Parathyroid adenoma (tissue), 2 donors: ENCODE data around the gene KCNJ1.

Source experiments
- H2AFZ ChIP-seq: fragments of 300-600 bp; sonication (generic); one replicate; pipeline ENCODE4 v1.7.0; 2017; ENCODE audit warnings: antibody characterized with exemption, mild to moderate bottlenecking
- H3K27ac ChIP-seq: fragments of 300-600 bp; sonication (generic); one replicate; pipeline ENCODE4 v1.7.0; 2017
- H3K27me3 ChIP-seq: fragments of 300-600 bp; sonication (generic); one replicate; pipeline ENCODE4 v1.7.0; 2017; ENCODE audit warnings: low read length; ENCODE audit not compliant: control insufficient read depth, insufficient read depth
- H3K36me3 ChIP-seq: fragments of 300-600 bp; sonication (generic); one replicate; pipeline ENCODE4 v1.7.0; 2017; ENCODE audit warnings: low read length; ENCODE audit not compliant: control insufficient read depth, insufficient read depth
- H3K4me1 ChIP-seq: fragments of 300-600 bp; sonication (generic); one replicate; pipeline ENCODE4 v1.7.0; 2017; ENCODE audit warnings: control low read depth
- H3K4me2 ChIP-seq: fragments of 300-600 bp; sonication (generic); one replicate; pipeline ENCODE4 v1.7.0; 2017; ENCODE audit warnings: low read length
- H3K4me3 ChIP-seq: fragments of 300-600 bp; sonication (generic); one replicate; pipeline ENCODE4 v1.7.0; 2017; ENCODE audit warnings: low read depth, low read length
- H3K79me2 ChIP-seq: fragments of 300-600 bp; sonication (generic); one replicate; pipeline ENCODE4 v1.7.0; 2017; ENCODE audit warnings: control low read depth
- H3K9ac ChIP-seq: fragments of 300-600 bp; sonication (generic); one replicate; pipeline ENCODE4 v1.7.0; 2017; ENCODE audit warnings: mild to moderate bottlenecking
- H3K9me3 ChIP-seq: fragments of 300-600 bp; sonication (generic); one replicate; pipeline ENCODE4 v1.7.0; 2017; ENCODE audit warnings: low read length; ENCODE audit not compliant: control insufficient read depth
- TF ChIP-seq, protein P1 (sequence below): fragments of 300-600 bp; sonication (generic); IDR thresholded peaks from one replicate; pipeline ENCODE4 v1.7.0; 2017; ENCODE audit warnings: antibody characterized with exemption, mild to moderate bottlenecking
- donor health status: primary hyperparathyroidism.

The KCNJ1 gene

DNA sequence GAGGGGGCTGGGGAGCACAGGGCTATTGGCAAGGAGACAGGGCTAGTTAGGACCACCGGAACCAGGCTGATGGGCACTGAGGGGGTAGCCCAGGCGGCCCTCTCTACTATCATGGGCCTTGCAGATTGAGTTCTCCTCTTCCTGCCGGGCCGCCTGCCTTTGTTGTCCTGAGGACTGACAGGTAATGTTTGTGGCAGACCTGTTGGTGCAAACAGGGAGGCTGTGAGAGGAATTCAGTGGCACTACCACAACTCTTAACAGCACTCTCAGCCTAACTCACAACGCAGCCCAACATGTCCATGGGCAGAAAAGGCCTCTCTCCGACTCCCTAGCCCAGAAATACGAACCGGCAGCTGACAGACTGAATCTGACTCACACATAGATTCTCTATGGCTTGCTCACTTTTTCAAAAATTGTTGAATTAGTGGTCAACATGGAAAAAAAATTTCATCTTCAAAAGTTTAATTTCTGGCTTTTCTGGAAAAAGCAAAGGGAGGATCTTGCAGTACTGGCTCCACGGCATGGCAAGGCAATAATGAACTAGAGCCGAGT, 35.5 kb upstream of the KCNJ1 start:
- no peaks in the 10 kb centered on the region for H3K36me3 ChIP-seq
- H3K9ac ChIP-seq, result no peak overlapping the region
- no peak overlapping the region for H3K27ac ChIP-seq
- H3K4me2 ChIP-seq, result no peak overlapping the region
- TF ChIP-seq, protein P1, sequence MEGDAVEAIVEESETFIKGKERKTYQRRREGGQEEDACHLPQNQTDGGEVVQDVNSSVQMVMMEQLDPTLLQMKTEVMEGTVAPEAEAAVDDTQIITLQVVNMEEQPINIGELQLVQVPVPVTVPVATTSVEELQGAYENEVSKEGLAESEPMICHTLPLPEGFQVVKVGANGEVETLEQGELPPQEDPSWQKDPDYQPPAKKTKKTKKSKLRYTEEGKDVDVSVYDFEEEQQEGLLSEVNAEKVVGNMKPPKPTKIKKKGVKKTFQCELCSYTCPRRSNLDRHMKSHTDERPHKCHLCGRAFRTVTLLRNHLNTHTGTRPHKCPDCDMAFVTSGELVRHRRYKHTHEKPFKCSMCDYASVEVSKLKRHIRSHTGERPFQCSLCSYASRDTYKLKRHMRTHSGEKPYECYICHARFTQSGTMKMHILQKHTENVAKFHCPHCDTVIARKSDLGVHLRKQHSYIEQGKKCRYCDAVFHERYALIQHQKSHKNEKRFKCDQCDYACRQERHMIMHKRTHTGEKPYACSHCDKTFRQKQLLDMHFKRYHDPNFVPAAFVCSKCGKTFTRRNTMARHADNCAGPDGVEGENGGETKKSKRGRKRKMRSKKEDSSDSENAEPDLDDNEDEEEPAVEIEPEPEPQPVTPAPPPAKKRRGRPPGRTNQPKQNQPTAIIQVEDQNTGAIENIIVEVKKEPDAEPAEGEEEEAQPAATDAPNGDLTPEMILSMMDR, result no peak
- H3K79me2 ChIP-seq, result no peaks in the 10 kb centered on the region
- H2AFZ ChIP-seq, result no peak overlapping the region
- no peaks in the 10 kb centered on the region for H3K9me3 ChIP-seq
- H3K27me3 ChIP-seq, result no peaks in the 10 kb centered on the region
- H3K4me1 ChIP-seq, result no peaks in the 10 kb centered on the region
- H3K4me3 ChIP-seq, result no peak overlapping the region

DNA sequence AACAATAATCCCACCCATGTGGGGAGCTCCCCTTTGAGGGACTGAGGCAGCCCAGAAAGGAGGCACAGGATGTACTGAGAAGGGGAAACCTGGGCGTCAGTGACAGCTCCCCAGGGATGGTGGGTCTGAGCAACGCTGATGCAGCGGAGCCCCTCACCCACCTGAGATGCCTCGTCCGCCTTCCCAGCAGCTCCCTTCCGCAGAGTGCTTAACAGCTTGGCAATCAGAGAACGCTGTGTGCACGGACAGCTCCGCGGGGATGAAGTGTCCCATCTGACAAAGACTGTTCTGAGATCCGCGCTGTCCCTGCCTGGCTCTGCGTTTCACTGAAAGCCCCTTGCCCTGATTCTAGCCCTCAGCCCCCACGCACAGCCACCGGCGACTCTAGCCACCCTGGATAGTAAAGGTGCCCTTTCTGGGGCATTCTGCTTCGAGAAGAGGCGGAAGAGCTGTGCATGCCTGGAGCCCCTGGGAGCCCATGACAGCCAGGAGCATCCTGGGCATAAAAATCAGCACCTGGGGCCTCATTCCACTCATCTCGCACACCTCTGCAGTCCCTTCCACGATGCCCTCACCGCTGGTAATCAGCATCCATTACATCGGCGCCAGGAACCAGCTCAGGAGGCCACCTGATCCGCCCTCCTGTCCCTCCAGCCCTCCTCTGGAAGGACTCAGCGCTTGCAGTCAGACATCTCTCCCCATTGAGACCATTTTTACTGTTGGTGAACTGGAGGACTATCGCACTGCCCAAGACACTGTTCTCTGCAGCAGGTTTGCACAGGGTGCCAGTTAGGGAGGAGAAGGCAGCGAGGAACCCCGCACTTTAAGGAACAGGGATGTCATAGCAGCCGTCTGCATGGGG, 34.8 kb upstream of the KCNJ1 start:
- Histone ChIP-seq H3K79me2 (no peaks in the 10 kb centered on the region), H3K4me2 (no peak overlapping the region), H3K4me1 (no peaks in the 10 kb centered on the region), H2AFZ (no peak overlapping the region), H3K36me3 (no peaks in the 10 kb centered on the region), H3K9ac (no peak overlapping the region), H3K4me3 (no peak overlapping the region), H3K27ac (no peak overlapping the region), H3K9me3 (no peaks in the 10 kb centered on the region), H3K27me3 (no peaks in the 10 kb centered on the region)
- TF ChIP-seq, protein P1, result no peak

DNA sequence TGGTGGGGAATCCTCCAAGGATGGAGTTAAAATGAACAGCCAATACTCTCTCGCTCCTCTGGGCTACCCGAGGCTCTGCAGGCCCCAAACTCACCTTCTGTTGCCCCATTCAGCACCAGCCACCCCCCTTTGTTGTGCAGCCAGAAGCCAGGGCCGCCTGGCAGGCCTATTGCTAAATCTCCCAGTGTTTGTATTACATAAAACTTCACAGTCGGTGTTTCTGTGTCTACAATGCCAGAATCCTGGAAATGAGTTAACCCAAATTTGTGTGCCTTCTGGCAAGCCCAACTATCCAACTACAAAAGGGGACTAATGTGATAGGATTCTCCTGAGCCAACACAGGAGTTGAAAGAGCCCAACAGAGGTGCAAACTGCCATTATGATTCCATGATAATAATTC, 33.4 kb upstream of the KCNJ1 start:
- H3K4me3 ChIP-seq, result no peak overlapping the region
- no peaks in the 10 kb centered on the region for H3K79me2 ChIP-seq
- H3K9me3 ChIP-seq, result no peaks in the 10 kb centered on the region
- H3K27ac ChIP-seq, result no peak overlapping the region
- H3K9ac ChIP-seq, result no peak overlapping the region
- TF ChIP-seq, protein P1, result no peak
- no peak overlapping the region for H2AFZ ChIP-seq
- no peaks in the 10 kb centered on the region for H3K36me3 ChIP-seq
- no peaks in the 10 kb centered on the region for H3K27me3 ChIP-seq
- H3K4me1 ChIP-seq, result no peaks in the 10 kb centered on the region
- H3K4me2 ChIP-seq, result no peak overlapping the region

DNA sequence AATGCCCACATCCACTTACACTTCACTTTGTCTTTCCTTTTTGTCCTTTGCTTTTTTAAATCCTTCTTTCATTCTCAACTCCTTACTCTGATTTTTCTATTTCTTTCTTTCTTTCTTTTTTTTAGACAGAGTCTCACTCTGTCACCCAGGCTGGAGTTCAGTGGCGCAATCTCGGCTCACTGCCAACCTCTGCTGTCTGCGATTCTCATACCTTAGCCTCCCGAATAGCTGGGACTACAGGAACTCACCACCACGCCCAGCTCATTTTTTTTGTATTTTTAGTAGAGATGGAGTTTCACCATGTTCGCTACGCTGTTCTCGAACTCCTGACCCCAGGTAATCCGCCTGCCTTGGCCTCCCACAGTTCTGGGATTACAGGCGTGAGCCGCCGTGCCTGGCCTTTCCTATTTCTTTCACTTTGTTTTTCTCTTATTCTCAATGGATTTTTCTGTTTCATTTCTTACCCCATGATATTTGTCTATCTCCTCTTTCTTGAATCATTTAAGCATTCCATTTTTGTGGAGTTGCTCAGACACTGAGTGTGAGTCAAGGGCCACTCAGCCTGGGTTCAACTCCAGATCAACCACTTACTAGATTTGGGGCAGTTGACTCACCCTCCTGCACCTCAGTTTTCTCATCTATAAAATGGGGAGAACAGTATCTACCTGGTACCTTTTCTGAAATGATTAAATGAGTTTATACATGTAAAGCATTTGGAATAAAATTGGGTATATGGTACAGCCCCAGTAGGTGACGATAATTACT, 31.7 kb upstream of the KCNJ1 start:
- no peak overlapping the region for H3K4me3 ChIP-seq
- no peak overlapping the region for H3K27ac ChIP-seq
- TF ChIP-seq, protein P1, result no peak
- H3K27me3 ChIP-seq, result no peaks in the 10 kb centered on the region
- no peak overlapping the region for H3K4me2 ChIP-seq
- no peaks in the 10 kb centered on the region for H3K36me3 ChIP-seq
- no peak overlapping the region for H2AFZ ChIP-seq
- H3K9ac ChIP-seq, result no peak overlapping the region
- no peaks in the 10 kb centered on the region for H3K79me2 ChIP-seq
- H3K9me3 ChIP-seq, result no peaks in the 10 kb centered on the region
- peaks cover 6% of the 10 kb centered on the region for H3K4me1 ChIP-seq
